WI38 (cell line): ENCODE results near the gene IL17RB.

Source experiments
- H3K4me3 ChIP-seq: 2 replicates; pipeline ENCODE4 v1.5.1; 2011; ENCODE audit warnings: low read depth, mild to moderate bottlenecking, control low read depth, low read length
- CTCF ChIP-seq: IDR thresholded peaks from 2 replicates; pipeline ENCODE4 v1.5.1; 2012; ENCODE audit warnings: low read depth, mild to moderate bottlenecking, control low read depth, low read length

Gene IL17RB

GRCh38 chr3:53803124-53803815 lies 43.1 kb upstream of the IL17RB start:
- TF ChIP-seq CTCF: no peak
- H3K4me3 ChIP-seq: no peak overlapping the region

GRCh38 chr3:53803816-53804695 lies 42.3 kb upstream of the IL17RB start:
- TF ChIP-seq CTCF: no peak

GRCh38 chr3:53804697-53805462 lies 41.5 kb upstream of the IL17RB start:
- TF ChIP-seq CTCF: no peak
- no peak overlapping the region for H3K4me3 ChIP-seq

More at GRCh38 chr3:53803816-53804695, 42.3 kb upstream of the IL17RB start:
- no peak overlapping the region for H3K4me3 ChIP-seq

- no peak for TF ChIP-seq CTCF
- H3K4me3 ChIP-seq: no peak overlapping the region
Observed at GRCh38 chr3:53805463-53806159, 40.8 kb upstream of the IL17RB start.

- no peak overlapping the region for H3K4me3 ChIP-seq
- TF ChIP-seq CTCF: no peak
Observed at GRCh38 chr3:53806182-53807116, 39.9 kb upstream of the IL17RB start.
